Calu3 (cell line): ENCODE data around the gene PRSS3. TPM values are rescaled to one million over a fixed set of nuclear protein-coding genes. Genes with fewer than 3 reads are reported as not detected.

Source experiments
- BruUV-seq: library from RNA; stranded (reverse); fragments of 400-500 nt; replicated peaks from 2 replicates; lab custom pipeline; 2021; lab: Mats Ljungman, UMichigan
- CTCF ChIA-PET: fragments of 300-600 bp; sonication (Branson Sonifier 250); formaldehyde crosslinking; loops from one replicate; lab custom pipeline; 2022; ENCODE audit warnings: antibody characterized with exemption; lab: Charles Lee
- DNase-seq: peaks from one replicate; pipeline ENCODE4 v3.0.0; 2022
- H3K27ac Mint-ChIP-seq: one replicate; pipeline ENCODE4 v1.8.0; 2022; ENCODE audit warnings: mixed read lengths; ENCODE audit not compliant: unreplicated experiment
- H3K27me3 Mint-ChIP-seq: one replicate; pipeline ENCODE4 v1.8.0; 2022; ENCODE audit warnings: mixed read lengths; ENCODE audit not compliant: unreplicated experiment
- H3K36me3 Mint-ChIP-seq: one replicate; pipeline ENCODE4 v1.8.0; 2022; ENCODE audit warnings: mild to moderate bottlenecking, moderate library complexity, mixed read lengths; ENCODE audit not compliant: insufficient read depth, unreplicated experiment
- H3K4me1 Mint-ChIP-seq: one replicate; pipeline ENCODE4 v1.8.0; 2022; ENCODE audit warnings: mild to moderate bottlenecking, low read depth, mixed read lengths; ENCODE audit not compliant: unreplicated experiment
- H3K4me3 Mint-ChIP-seq: one replicate; pipeline ENCODE4 v1.8.0; 2022; ENCODE audit warnings: mild to moderate bottlenecking, low read depth, moderate library complexity, mixed read lengths; ENCODE audit not compliant: unreplicated experiment
- H3K9me3 Mint-ChIP-seq: one replicate; pipeline ENCODE4 v1.8.0; 2022; ENCODE audit warnings: low read depth, mixed read lengths; ENCODE audit not compliant: unreplicated experiment
- CTCF ChIP-seq: fragments of 200-600 bp; IDR thresholded peaks from one replicate; pipeline ENCODE4 v1.8.0; 2022; ENCODE audit warnings: antibody characterized with exemption; ENCODE audit not compliant: unreplicated experiment
- intact Hi-C: fragments of 100-400 bp; cut with micrococcal nuclease; formaldehyde crosslinking; loops from one replicate; pipeline ENCODE4 v1.10.0; 2022; ENCODE audit not compliant: unreplicated experiment
- total RNA-seq: library from RNA; stranded (reverse); gene quantifications from 2 replicates; pipeline ENCODE4 v1.2.3, GENCODE V29; 2022

The PRSS3 gene
- total RNA-seq, 1 experiment from 2014 or later, result 19.0 TPM

- Mint-ChIP-seq H3K27ac (peak overlapping the region; percentile 55), H3K27me3 (no peaks in the 10 kb centered on the region), H3K4me1 (peaks cover 52% of the 10 kb centered on the region), H3K4me3 (no peak overlapping the region), H3K9me3 (no peaks in the 10 kb centered on the region), H3K36me3 (peaks cover 18% of the 10 kb centered on the region)
- no TSS peak for BruUV-seq
- intact Hi-C loops, result no loop called here
- no peak for DNase-seq
- TF ChIP-seq CTCF, result no peak
- CTCF ChIA-PET, result interaction anchor here (4.0 kb wide), 1 partner anchor 39 kb away, joined by 48 read pairs; no protein-coding TSS in a partner anchor
Observed at GRCh38 chr9:33776578-33776977, 18.8 kb upstream of the PRSS3 start.

DNA sequence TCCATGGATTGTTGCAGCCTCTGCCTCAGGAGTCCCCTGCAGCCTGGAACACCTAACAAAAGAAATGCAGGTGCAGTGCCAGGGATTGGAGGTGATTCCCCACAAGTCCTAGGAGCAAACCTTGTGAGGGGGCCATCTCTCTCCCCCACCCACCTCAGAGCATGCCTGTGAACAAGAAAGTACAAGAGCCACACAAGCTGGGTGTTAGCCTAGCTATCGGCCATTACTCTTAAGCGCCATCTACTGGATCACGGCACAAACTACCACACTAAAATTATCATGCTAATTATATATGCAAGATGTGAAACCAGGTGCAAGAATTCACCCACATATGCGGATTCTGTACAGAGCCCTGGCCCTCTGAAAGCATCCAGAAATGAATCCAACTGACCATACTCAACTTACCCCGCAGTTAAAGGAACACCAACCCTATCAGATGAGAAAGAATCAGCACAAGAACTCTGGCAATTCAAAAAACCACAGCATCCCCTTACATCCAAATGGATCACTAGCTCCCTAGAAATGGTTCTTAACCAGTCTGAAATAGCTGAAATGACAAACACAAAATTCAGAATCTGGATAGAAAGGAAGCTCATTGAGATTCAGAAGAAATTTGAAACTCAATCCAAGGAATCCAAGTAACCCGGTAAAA is 16.5 kb upstream of the PRSS3 start:
- peak; percentile 61 for DNase-seq
- Mint-ChIP-seq H3K4me3 (peak overlapping the region; percentile 52), H3K27ac (peak overlapping the region; percentile 63), H3K36me3 (peaks cover 24% of the 10 kb centered on the region), H3K27me3 (no peaks in the 10 kb centered on the region), H3K9me3 (no peaks in the 10 kb centered on the region), H3K4me1 (peaks cover 52% of the 10 kb centered on the region)
- CTCF ChIA-PET, result interaction anchor here (0.6 to 4.0 kb wide), 7 partner anchors 12 to 612 kb away, joined by 3 to 48 read pairs (median 4); partner anchors contain the start of gene B4GALT1
- BruUV-seq, result no TSS peak
- intact Hi-C loops, result loop anchor here (2.0 kb wide), 1 partner anchor 40 kb away; no protein-coding TSS in a partner anchor
- TF ChIP-seq CTCF, result peak; percentile 55

GRCh38 chr9:33780276-33780675 is 15.1 kb upstream of the PRSS3 start:
- intact Hi-C loops, result no loop called here
- H3K9me3 Mint-ChIP-seq, result no peaks in the 10 kb centered on the region
- peaks cover 46% of the 10 kb centered on the region for H3K4me1 Mint-ChIP-seq
- H3K27ac Mint-ChIP-seq, result no peak overlapping the region
- no peak overlapping the region for H3K4me3 Mint-ChIP-seq
- CTCF ChIA-PET, result interaction anchor here (1.0 to 4.0 kb wide), 2 partner anchors 42 to 491 kb away, joined by 3 to 48 read pairs; partner anchors contain the start of gene NFX1
- no TSS peak for BruUV-seq
- no peaks in the 10 kb centered on the region for H3K27me3 Mint-ChIP-seq
- peaks cover 16% of the 10 kb centered on the region for H3K36me3 Mint-ChIP-seq
- DNase-seq, result no peak
- no peak for TF ChIP-seq CTCF

- peaks cover 11% of the 10 kb centered on the region for H3K36me3 Mint-ChIP-seq
- no peak overlapping the region for H3K27ac Mint-ChIP-seq
- peaks cover 34% of the 10 kb centered on the region for H3K4me1 Mint-ChIP-seq
- no peaks in the 10 kb centered on the region for H3K9me3 Mint-ChIP-seq
- DNase-seq, result no peak
- no peak overlapping the region for H3K4me3 Mint-ChIP-seq
- no peaks in the 10 kb centered on the region for H3K27me3 Mint-ChIP-seq
- intact Hi-C loops, result no loop called here
- BruUV-seq, result no TSS peak
- no peak for TF ChIP-seq CTCF
- CTCF ChIA-PET, result no interaction called here
Observed at GRCh38 chr9:33781736-33782135, 13.6 kb upstream of the PRSS3 start.
